NCI-H1092 (cell line): ENCODE results near the gene PPARD.
"Not testable (repeated sequence)": the region's sequence is repeated elsewhere in the genome, so short reads cannot be mapped to it uniquely, and the experiment has no call there.

ENCODE experiments used
- DNase-seq: peaks from one replicate; lab custom pipeline; 2025; lab: John Stamatoyannopoulos, UW

Gene PPARD

GRCh38 chr6:35406711-35407485, 64.5 kb downstream of the PPARD start:
- no peak for DNase-seq

GRCh38 chr6:35409245-35409644, 66.9 kb downstream of the PPARD start:
- DNase-seq = no peak

- DNase-seq = no peak
Observed at GRCh38 chr6:35410131-35410530, 67.8 kb downstream of the PPARD start.

GRCh38 chr6:35411066-35411465, 68.7 kb downstream of the PPARD start:
- DNase-seq = no peak

GRCh38 chr6:35412102-35412501, 69.7 kb downstream of the PPARD start:
- no peak for DNase-seq

GRCh38 chr6:35413911-35414310, 71.6 kb downstream of the PPARD start:
- DNase-seq = no peak

GRCh38 chr6:35415065-35415891, 72.9 kb downstream of the PPARD start:
- peak; percentile 84 for DNase-seq

- DNase-seq = no peak
Observed at GRCh38 chr6:35417979-35418661, 75.8 kb downstream of the PPARD start.

GRCh38 chr6:35419417-35419816, 77.1 kb downstream of the PPARD start:
- DNase-seq = no peak

- DNase-seq = no peak
Observed at GRCh38 chr6:35419961-35420360, 77.6 kb downstream of the PPARD start.

GRCh38 chr6:35425284-35425683, 82.9 kb downstream of the PPARD start:
- DNase-seq = no peak

- DNase-seq = no peak
Observed at GRCh38 chr6:35426074-35426473, 83.7 kb downstream of the PPARD start.

- no peak for DNase-seq
Observed at GRCh38 chr6:35427435-35427834, 85.1 kb downstream of the PPARD start.

- DNase-seq = no peak
Observed at GRCh38 chr6:35427851-35428321, 85.5 kb downstream of the PPARD start.

GRCh38 chr6:35428421-35429149, 86.2 kb downstream of the PPARD start:
- no peak for DNase-seq

GRCh38 chr6:35429463-35429862, 87.1 kb downstream of the PPARD start:
- no peak for DNase-seq

GRCh38 chr6:35432291-35432690, 89.9 kb downstream of the PPARD start:
- DNase-seq = no peak

- not testable (repeated sequence) for DNase-seq
Observed at GRCh38 chr6:35432702-35433101, 90.3 kb downstream of the PPARD start.

- DNase-seq = no peak
Observed at GRCh38 chr6:35435074-35435837, 92.9 kb downstream of the PPARD start.

- no peak for DNase-seq
Observed at GRCh38 chr6:35436071-35436857, 93.9 kb downstream of the PPARD start.
